Medulla oblongata (tissue), 1 donor: ENCODE results near the gene SLC35G1.

Source experiments
- DNase-seq: peaks from one replicate; pipeline ENCODE4 v3.0.0-alpha.2; 2015; ENCODE audit errors: extremely low spot score

SLC35G1 gene

GRCh38 chr10:93951905-93952304, 58.1 kb downstream of the SLC35G1 start:
- DNase-seq = no peak
